Measurements from ENCODE around the gene VMO1. TPM values are rescaled to one million over a fixed set of nuclear protein-coding genes. Genes with fewer than 3 reads are reported as not detected.

The VMO1 gene
- total RNA-seq, 1 experiment from 2014 or later, result 1.2 TPM

DNA sequence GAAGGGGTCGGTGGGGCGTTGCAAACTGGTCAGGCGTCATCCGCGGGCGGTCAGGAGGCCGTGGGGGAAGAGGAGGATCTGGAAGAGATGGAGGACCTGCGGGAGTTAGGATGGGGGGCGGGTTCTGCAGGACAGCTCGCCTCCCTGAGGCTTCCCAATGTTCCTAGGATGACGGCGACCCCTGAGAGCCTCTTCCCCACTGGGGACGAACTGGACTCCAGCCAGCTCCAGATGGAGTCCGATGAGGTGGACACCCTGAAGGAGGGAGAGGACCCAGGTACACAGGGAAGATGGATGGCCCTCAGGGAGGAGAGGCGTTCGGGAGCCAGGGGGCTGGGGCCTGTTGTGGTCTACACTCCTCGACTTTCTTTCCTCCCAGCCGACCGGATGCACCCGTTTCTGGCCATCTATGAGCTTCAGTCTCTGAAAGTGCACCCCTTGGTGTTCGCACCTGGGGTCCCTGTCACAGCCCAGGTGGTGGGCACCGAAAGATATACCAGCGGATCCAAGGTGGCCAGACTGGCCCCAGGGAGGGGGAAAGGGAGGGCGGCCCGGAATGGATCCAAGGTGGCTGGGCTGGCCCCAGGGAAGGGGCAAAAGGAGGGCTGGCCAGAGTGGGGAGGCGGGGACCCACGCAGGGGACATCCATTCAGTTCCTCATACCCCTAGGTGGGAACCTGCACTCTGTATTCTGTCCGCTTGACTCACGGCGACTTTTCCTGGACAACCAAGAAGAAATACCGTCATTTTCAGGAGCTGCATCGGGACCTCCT, 21.6 kb upstream of the VMO1 start:
- POLR2A ChIA-PET, result interaction anchor here (0.7 to 1.1 kb wide), 3 partner anchors 12 to 62 kb away, joined by 3 read pairs; partner anchors contain the start of gene PSMB6
- peaks cover 10% of the 10 kb centered on the region for H3K4me1 Mint-ChIP-seq
- no peak for DNase-seq (ENCODE audit: low spot score)
- H3K27me3 Mint-ChIP-seq (ENCODE audit: low read depth), result peaks cover 4% of the 10 kb centered on the region; the same call in 1 of the 2 replicates
- H3K9me3 Mint-ChIP-seq, result no peaks in the 10 kb centered on the region
- peak; percentile 3; the same call in 1 of the 2 replicates for ATAC-seq
- CTCF ChIA-PET, result interaction anchor here (0.6 to 3.7 kb wide), 11 partner anchors 12 to 501 kb away, joined by 3 to 27 read pairs (median 3); partner anchors contain the start of genes ARRB2, C17orf107, GLTPD2 and MED11
- TF ChIP-seq TEAD1 (CRISPR knock-in tag; IDR thresholded peaks at IDR 0.05) (no peak), ATF1 (CRISPR knock-in tag; IDR thresholded peaks at IDR 0.05) (no peak), ZNF263 (CRISPR knock-in tag; IDR thresholded peaks at IDR 0.05; ENCODE audit: low read depth) (0 out of 2 replicates have a peak, but pooled peaks have one; percentile 15)
- TF ChIP-seq, protein P1, sequence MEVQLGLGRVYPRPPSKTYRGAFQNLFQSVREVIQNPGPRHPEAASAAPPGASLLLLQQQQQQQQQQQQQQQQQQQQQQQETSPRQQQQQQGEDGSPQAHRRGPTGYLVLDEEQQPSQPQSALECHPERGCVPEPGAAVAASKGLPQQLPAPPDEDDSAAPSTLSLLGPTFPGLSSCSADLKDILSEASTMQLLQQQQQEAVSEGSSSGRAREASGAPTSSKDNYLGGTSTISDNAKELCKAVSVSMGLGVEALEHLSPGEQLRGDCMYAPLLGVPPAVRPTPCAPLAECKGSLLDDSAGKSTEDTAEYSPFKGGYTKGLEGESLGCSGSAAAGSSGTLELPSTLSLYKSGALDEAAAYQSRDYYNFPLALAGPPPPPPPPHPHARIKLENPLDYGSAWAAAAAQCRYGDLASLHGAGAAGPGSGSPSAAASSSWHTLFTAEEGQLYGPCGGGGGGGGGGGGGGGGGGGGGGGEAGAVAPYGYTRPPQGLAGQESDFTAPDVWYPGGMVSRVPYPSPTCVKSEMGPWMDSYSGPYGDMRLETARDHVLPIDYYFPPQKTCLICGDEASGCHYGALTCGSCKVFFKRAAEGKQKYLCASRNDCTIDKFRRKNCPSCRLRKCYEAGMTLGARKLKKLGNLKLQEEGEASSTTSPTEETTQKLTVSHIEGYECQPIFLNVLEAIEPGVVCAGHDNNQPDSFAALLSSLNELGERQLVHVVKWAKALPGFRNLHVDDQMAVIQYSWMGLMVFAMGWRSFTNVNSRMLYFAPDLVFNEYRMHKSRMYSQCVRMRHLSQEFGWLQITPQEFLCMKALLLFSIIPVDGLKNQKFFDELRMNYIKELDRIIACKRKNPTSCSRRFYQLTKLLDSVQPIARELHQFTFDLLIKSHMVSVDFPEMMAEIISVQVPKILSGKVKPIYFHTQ (CRISPR knock-in tag; IDR thresholded peaks at IDR 0.05), result no peak
- H3K4me3 Mint-ChIP-seq, result peak overlapping the region; percentile 89
- peaks cover 17% of the 10 kb centered on the region for H3K36me3 Mint-ChIP-seq
- H3K27ac Mint-ChIP-seq, result peak overlapping the region; percentile 36; the same call in 1 of the 2 replicates

DNA sequence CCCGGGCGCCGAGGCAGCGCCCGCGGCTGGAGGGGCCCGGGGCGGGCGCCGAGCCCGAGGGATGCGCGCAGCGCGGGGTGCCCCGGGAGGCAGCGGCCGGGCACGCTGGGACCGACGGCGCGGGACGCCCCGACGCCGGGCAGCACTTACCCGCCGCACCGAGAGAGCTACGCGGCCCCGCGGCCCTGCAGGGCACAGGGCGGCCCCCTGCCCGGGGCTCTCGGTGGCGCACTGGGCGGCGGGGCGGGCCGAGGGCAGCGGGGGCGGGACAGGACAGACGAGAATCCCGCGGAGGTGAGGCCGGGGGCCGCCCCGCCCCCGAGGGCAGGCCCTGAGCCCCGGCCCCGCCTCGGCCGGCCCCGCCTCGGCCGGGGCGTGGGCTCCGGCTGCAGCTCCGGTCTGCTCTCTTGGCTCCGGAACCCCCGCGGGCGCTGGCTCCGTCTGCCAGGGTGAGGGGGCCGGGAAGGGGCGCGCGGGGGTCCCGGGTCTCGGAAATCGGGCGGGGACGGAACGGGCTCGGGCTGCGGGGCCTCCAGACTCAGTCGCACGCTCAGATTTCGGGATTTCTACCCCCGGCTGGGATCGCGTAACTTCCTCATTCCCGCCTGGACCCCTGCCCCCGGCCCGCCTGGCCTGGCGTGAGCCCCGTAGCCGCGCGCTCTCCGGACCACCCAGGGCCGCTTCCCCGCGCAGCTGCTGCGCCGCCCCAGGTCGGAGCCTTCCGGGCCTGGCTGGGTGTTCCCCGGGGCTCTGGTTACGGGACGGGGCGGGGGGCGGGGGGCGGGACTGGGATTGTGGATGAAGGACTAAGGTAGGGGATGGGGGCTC, 20.8 kb upstream of the VMO1 start, which contains the start of gene PLD2:
TSS of gene PLD2 (plus strand) at position 376 of the 828 bp plus-strand sequence. CDS start 621 bp downstream, outside the sequence.
- Mint-ChIP-seq H3K27me3 (ENCODE audit: low read depth) (peaks cover 4% of the 10 kb centered on the region; the same call in 1 of the 2 replicates), H3K36me3 (peaks cover 17% of the 10 kb centered on the region), H3K27ac (peak within 1 kb of the TSS; percentile 36; the same call in 1 of the 2 replicates), H3K4me3 (peak within 1 kb of the TSS; percentile 89), H3K4me1 (peaks cover 10% of the 10 kb centered on the region), H3K9me3 (no peaks in the 10 kb centered on the region)
- POLR2A ChIA-PET, result interaction anchor here (0.5 to 1.6 kb wide), 5 partner anchors 11 to 248 kb away, joined by 3 to 12 read pairs (median 3); partner anchors contain the start of gene PSMB6
- ATAC-seq, result peak; percentile 95
- CTCF ChIA-PET, result interaction anchor here (0.6 to 3.7 kb wide), 12 partner anchors 11 to 500 kb away, joined by 3 to 27 read pairs (median 4); partner anchors contain the start of genes ARRB2, GLTPD2, MED11 and PSMB6
- TF ChIP-seq EMX1 (CRISPR knock-in tag; IDR thresholded peaks at IDR 0.05) (no peak), SP1 (CRISPR knock-in tag; conservative IDR thresholded peaks at IDR 0.05) (peak; percentile 50; the same call in 1 of the 2 replicates), ZNF263 (CRISPR knock-in tag; IDR thresholded peaks at IDR 0.05; ENCODE audit: low read depth) (0 out of 2 replicates have a peak, but pooled peaks have one; percentile 3), CREM (CRISPR knock-in tag; IDR thresholded peaks at IDR 0.05) (no peak), TP53 (CRISPR knock-in tag; IDR thresholded peaks at IDR 0.05) (0 out of 2 replicates have a peak, but pooled peaks have one; percentile 11), FOXK1 (CRISPR knock-in tag; IDR thresholded peaks at IDR 0.05) (0 out of 2 replicates have a peak, but pooled peaks have one; percentile 26), FOXP1 (CRISPR knock-in tag; IDR thresholded peaks at IDR 0.05; ENCODE audit: borderline replicate concordance) (0 out of 2 replicates have a peak, but pooled peaks have one; percentile 28), KAT7 (CRISPR knock-in tag; IDR thresholded peaks at IDR 0.05; ENCODE audit: borderline replicate concordance) (peak; percentile 60; the same call in 1 of the 2 replicates), ZNF416 (CRISPR knock-in tag; IDR thresholded peaks at IDR 0.05) (0 out of 2 replicates have a peak, but pooled peaks have one; percentile 37)
- TF ChIP-seq, protein P2, sequence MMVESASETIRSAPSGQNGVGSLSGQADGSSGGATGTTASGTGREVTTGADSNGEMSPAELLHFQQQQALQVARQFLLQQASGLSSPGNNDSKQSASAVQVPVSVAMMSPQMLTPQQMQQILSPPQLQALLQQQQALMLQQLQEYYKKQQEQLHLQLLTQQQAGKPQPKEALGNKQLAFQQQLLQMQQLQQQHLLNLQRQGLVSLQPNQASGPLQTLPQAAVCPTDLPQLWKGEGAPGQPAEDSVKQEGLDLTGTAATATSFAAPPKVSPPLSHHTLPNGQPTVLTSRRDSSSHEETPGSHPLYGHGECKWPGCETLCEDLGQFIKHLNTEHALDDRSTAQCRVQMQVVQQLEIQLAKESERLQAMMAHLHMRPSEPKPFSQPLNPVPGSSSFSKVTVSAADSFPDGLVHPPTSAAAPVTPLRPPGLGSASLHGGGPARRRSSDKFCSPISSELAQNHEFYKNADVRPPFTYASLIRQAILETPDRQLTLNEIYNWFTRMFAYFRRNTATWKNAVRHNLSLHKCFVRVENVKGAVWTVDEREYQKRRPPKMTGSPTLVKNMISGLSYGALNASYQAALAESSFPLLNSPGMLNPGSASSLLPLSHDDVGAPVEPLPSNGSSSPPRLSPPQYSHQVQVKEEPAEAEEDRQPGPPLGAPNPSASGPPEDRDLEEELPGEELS (CRISPR knock-in tag; IDR thresholded peaks at IDR 0.05), result 0 out of 2 replicates have a peak, but pooled peaks have one; percentile 42
- peak; percentile 85 for DNase-seq (ENCODE audit: low spot score)
